Endothelial cell of umbilical vein (primary cell): Measurements from ENCODE around the gene ARHGEF17. TPM values are rescaled to one million over a fixed set of nuclear protein-coding genes. Genes with fewer than 3 reads are reported as not detected.

Experiments
- BruUV-seq: library from RNA; stranded (reverse); fragments of 400-500 nt; replicated peaks from 2 replicates; lab custom pipeline; 2021; lab: Mats Ljungman, UMichigan
- CTCF ChIA-PET: fragments of 300-600, 350-600 bp; sonication (Branson Sonifier 250); formaldehyde crosslinking; loops from one replicate; lab custom pipeline; 2021; ENCODE audit warnings: antibody characterized with exemption, inconsistent platforms; lab: Charles Lee
- POLR2A ChIA-PET: fragments of 300-600, 350-600 bp; sonication (Branson Sonifier 250); formaldehyde crosslinking; loops from one replicate; lab custom pipeline; 2021; ENCODE audit warnings: antibody characterized with exemption, inconsistent platforms; lab: Charles Lee
- DNase-seq: peaks from one replicate; pipeline ENCODE4 v3.0.0-alpha.2; 2011; ENCODE audit warnings: low read depth, low spot score
- FAIRE-seq: peaks from 2 replicates; lab custom pipeline; 2011; peaks lifted over from hg19 to GRCh38; lab: Jason Lieb, UNC
- H2AFZ ChIP-seq: 2 replicates; pipeline ENCODE4 v1.6.0; 2012; ENCODE audit warnings: low read depth, low read length, control low read depth, inconsistent platforms
- H3K27ac ChIP-seq: 2 replicates; pipeline ENCODE4 v1.5.1; 2011; ENCODE audit warnings: low read depth, mild to moderate bottlenecking, control low read depth, low read length, moderate library complexity; ENCODE audit not compliant: insufficient read depth
- H3K27me3 ChIP-seq, 2 experiments: 2 replicates each; pipeline versions ENCODE4 v1.6.0 to v1.6.1; 2011; ENCODE audit warnings: low read length in 2 of 2, mixed read lengths in 1 of 2; ENCODE audit not compliant: control insufficient read depth in 2 of 2, insufficient read depth in 2 of 2
- H3K36me3 ChIP-seq, 2 experiments: 2 replicates in 1 of 2; 3 replicates in 1 of 2; pipeline ENCODE4 v1.5.1; 2011; ENCODE audit warnings: low read length in 2 of 2, mild to moderate bottlenecking in 1 of 2, moderate library complexity in 1 of 2; ENCODE audit not compliant: control insufficient read depth in 2 of 2, insufficient read depth in 2 of 2; ENCODE audit errors: extremely low read depth in 1 of 2
- H3K4me1 ChIP-seq: 3 replicates; pipeline ENCODE4 v1.5.1; 2011; ENCODE audit warnings: mild to moderate bottlenecking, low read length; ENCODE audit not compliant: control insufficient read depth, insufficient read depth; ENCODE audit errors: extremely low read depth
- H3K4me2 ChIP-seq: 2 replicates; pipeline ENCODE4 v1.6.1; 2011; ENCODE audit warnings: low read length, control low read depth, mixed read lengths; ENCODE audit not compliant: insufficient read depth
- H3K4me3 ChIP-seq, 3 experiments: fragments of 200-600 bp in 1 of 3; sonication (generic), shearing (Covaris generic) in 1 of 3; replicated peaks in 1 of 3; 2 replicates each; pipeline ENCODE4 v1.5.1; 2011 to 2016; ENCODE audit warnings: control low read depth in 3 of 3, low read length in 3 of 3, mild to moderate bottlenecking in 2 of 3, inconsistent platforms in 1 of 3, low read depth in 1 of 3, moderate library complexity in 1 of 3; ENCODE audit not compliant: insufficient read depth in 1 of 3
- H3K79me2 ChIP-seq: 2 replicates; pipeline ENCODE4 v1.6.0; 2012; ENCODE audit warnings: low read length, inconsistent platforms; ENCODE audit not compliant: control insufficient read depth, insufficient read depth
- H3K9ac ChIP-seq: replicated peaks from 2 replicates; pipeline ENCODE3; 2011; ENCODE audit warnings: low read length, control low read depth; ENCODE audit not compliant: insufficient read depth; ENCODE audit errors: extremely low read depth
- H3K9me1 ChIP-seq: replicated peaks from 3 replicates; pipeline ENCODE4 v1.6.0; 2011; ENCODE audit warnings: mild to moderate bottlenecking, low read length; ENCODE audit not compliant: control insufficient read depth, insufficient read depth; ENCODE audit errors: extremely low read depth
- H3K9me3 ChIP-seq: replicated peaks from 2 replicates; pipeline ENCODE4 v1.5.1; 2012; ENCODE audit warnings: low read length, inconsistent platforms; ENCODE audit not compliant: control insufficient read depth, insufficient read depth
- H4K20me1 ChIP-seq: replicated peaks from 2 replicates; pipeline ENCODE3; 2011; ENCODE audit warnings: mild to moderate bottlenecking, low read length; ENCODE audit not compliant: control insufficient read depth, insufficient read depth; ENCODE audit errors: extremely low read depth
- EZH2 ChIP-seq: IDR thresholded peaks from 2 replicates; pipeline ENCODE4 v1.6.1; 2012; ENCODE audit warnings: borderline replicate concordance, low read depth, mild to moderate bottlenecking, moderate library complexity, low read length, inconsistent platforms; ENCODE audit not compliant: severe bottlenecking
- FOS ChIP-seq: IDR thresholded peaks from 2 replicates; pipeline ENCODE4 v1.6.1; 2011; ENCODE audit warnings: mild to moderate bottlenecking, low read length, moderate library complexity, borderline replicate concordance; ENCODE audit not compliant: insufficient read depth
- GATA2 ChIP-seq: IDR thresholded peaks from 2 replicates; pipeline ENCODE4 v1.7.0; 2011; ENCODE audit warnings: low read depth, mild to moderate bottlenecking, moderate library complexity, mixed read lengths, low read length; ENCODE audit not compliant: insufficient read length, insufficient read depth
- JUN ChIP-seq: IDR thresholded peaks from 2 replicates; pipeline ENCODE4 v1.6.1; 2011; ENCODE audit warnings: borderline replicate concordance, low read depth; ENCODE audit not compliant: insufficient read length, insufficient read depth
- MYC ChIP-seq: IDR thresholded peaks from one replicate; pipeline ENCODE4 v1.6.1; 2011; ENCODE audit warnings: mild to moderate bottlenecking, low read depth, low read length
- POLR2A ChIP-seq: IDR thresholded peaks from 2 replicates; pipeline ENCODE4 v1.6.1; 2012; ENCODE audit warnings: low read depth, mild to moderate bottlenecking, control low read depth, low read length
- POLR2AphosphoS5 ChIP-seq: IDR thresholded peaks from 2 replicates; pipeline ENCODE4 v1.6.1; 2012; ENCODE audit warnings: low read depth, mild to moderate bottlenecking, control low read depth, low read length, moderate library complexity; ENCODE audit not compliant: insufficient read depth
- dilution Hi-C: fragments of 300-500 bp; cut with MboI; formaldehyde crosslinking; loops from one replicate; pipeline ENCODE4 v1.15.0; 2019; ENCODE audit warnings: low sequenced_read_pairs; ENCODE audit not compliant: extremely low pct_ligation_motif_present
- intact Hi-C: fragments of 100-400 bp; cut with micrococcal nuclease; formaldehyde crosslinking; loops from one replicate; pipeline ENCODE4 v1.10.0; 2022
- polyA plus RNA-seq, 4 experiments: library from polyadenylated mRNA; depleted of rRNA in 3 of 4; stranded (reverse) in 3 of 4; unstranded in 1 of 4; fragments of >200 nt; gene quantifications; 2 replicates each; pipeline versions ENCODE4 v1.2.1 to v1.2.3, GENCODE V29; 2011 to 2012; ENCODE audit warnings: missing spikeins in 1 of 4
- total RNA-seq: library from RNA; stranded (reverse); gene quantifications from 2 replicates; pipeline ENCODE4 v1.2.3, GENCODE V29; 2021
- TF ChIP-seq, protein P1 (sequence below), 2 donors: IDR thresholded peaks; 1 replicate in 1 of 2; 2 replicates in 1 of 2; pipeline ENCODE4 v1.5.1; 2011; ENCODE audit warnings: low read length in 2 of 2, mild to moderate bottlenecking in 2 of 2, moderate library complexity in 2 of 2, control low read depth in 1 of 2, inconsistent platforms in 1 of 2, low read depth in 1 of 2; ENCODE audit not compliant: insufficient read depth in 1 of 2; ENCODE audit errors: extremely low read depth in 1 of 2
- TF ChIP-seq, protein P2 (sequence below): IDR thresholded peaks from 2 replicates; pipeline ENCODE4 v1.6.1; 2011; ENCODE audit not compliant: insufficient read depth, insufficient read length

The ARHGEF17 gene
- total and polyA plus RNA-seq, 2 donors (not counting 3 experiments of a cell fraction or from before 2014, with no cell fraction given), result 74.9 to 89.9 TPM

DNA sequence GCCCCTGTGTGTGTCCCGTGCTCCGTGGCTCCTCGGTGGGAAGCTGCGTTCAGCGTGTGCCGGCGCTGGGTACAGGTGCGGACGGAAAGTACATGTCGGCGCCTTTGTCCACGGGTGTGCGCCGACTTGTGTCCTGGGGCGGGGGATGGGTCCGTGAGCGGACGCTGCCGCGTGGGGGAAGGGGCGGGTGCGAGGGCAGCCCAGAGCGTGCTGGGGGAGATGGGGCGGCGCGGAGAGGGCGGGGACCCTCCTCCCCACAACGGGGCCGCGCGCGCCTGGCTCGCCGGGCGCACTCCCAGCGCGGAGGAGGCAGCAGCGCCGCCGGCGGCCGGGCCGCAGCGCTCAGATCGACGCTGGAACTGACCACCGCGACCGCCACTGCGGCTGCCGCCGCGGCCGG is 34.6 kb downstream of the ARHGEF17 start:
- Histone ChIP-seq H3K27ac (no peak overlapping the region), H3K36me3 (peaks cover 0 to 4% of the 10 kb centered on the region in 2 experiments), H3K9me3 (no peaks in the 10 kb centered on the region), H2AFZ (no peak overlapping the region), H3K27me3 (no peaks in the 10 kb centered on the region), H3K79me2 (no peaks in the 10 kb centered on the region), H3K9ac (no peak overlapping the region), H3K4me1 (no peaks in the 10 kb centered on the region), H3K4me2 (no peak overlapping the region), H4K20me1 (no peaks in the 10 kb centered on the region), H3K4me3 (no peak overlapping the region), H3K9me1 (no peaks in the 10 kb centered on the region)
- ChIA-PET POLR2A (no interaction called here), CTCF (interaction anchor here (1.5 to 3.8 kb wide), 2 partner anchors 8 to 36 kb away, joined by 13 to 25 read pairs; no protein-coding TSS in a partner anchor)
- no TSS peak for BruUV-seq
- FAIRE-seq (no peak), DNase-seq (no peak)
- TF ChIP-seq JUN (no peak), MYC (no peak), EZH2 (no peak), POLR2A (no peak), FOS (no peak), GATA2 (no peak), POLR2AphosphoS5 (no peak)
- TF ChIP-seq, protein P1, sequence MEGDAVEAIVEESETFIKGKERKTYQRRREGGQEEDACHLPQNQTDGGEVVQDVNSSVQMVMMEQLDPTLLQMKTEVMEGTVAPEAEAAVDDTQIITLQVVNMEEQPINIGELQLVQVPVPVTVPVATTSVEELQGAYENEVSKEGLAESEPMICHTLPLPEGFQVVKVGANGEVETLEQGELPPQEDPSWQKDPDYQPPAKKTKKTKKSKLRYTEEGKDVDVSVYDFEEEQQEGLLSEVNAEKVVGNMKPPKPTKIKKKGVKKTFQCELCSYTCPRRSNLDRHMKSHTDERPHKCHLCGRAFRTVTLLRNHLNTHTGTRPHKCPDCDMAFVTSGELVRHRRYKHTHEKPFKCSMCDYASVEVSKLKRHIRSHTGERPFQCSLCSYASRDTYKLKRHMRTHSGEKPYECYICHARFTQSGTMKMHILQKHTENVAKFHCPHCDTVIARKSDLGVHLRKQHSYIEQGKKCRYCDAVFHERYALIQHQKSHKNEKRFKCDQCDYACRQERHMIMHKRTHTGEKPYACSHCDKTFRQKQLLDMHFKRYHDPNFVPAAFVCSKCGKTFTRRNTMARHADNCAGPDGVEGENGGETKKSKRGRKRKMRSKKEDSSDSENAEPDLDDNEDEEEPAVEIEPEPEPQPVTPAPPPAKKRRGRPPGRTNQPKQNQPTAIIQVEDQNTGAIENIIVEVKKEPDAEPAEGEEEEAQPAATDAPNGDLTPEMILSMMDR (IDR thresholded peaks at IDR 0.05; ENCODE audit: extremely low read depth in 1 of 2, insufficient read depth in 1 of 2, low read depth in 1 of 2, low read length in 2 of 2), result no peak
- TF ChIP-seq, protein P2, sequence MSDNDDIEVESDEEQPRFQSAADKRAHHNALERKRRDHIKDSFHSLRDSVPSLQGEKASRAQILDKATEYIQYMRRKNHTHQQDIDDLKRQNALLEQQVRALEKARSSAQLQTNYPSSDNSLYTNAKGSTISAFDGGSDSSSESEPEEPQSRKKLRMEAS, result no peak
- intact Hi-C loops (no loop called here), dilution Hi-C loops (no loop called here)
